T-helper 2 cell (primary cell): ENCODE results near the gene GPR75.
"Not testable (repeated sequence)": the region's sequence is repeated elsewhere in the genome, so short reads cannot be mapped to it uniquely, and the experiment has no call there.

Source experiments
- DNase-seq, 5 experiments: peaks; one replicate each; pipeline versions ENCODE4 v3.0.0 to v3.0.0-alpha.2; 2012 to 2022

The GPR75 gene

GRCh38 chr2:53852532-53852931 is 7.2 kb downstream of the GPR75 start:
- DNase-seq = peak in 1 of 5 experiments; percentile 10

DNA sequence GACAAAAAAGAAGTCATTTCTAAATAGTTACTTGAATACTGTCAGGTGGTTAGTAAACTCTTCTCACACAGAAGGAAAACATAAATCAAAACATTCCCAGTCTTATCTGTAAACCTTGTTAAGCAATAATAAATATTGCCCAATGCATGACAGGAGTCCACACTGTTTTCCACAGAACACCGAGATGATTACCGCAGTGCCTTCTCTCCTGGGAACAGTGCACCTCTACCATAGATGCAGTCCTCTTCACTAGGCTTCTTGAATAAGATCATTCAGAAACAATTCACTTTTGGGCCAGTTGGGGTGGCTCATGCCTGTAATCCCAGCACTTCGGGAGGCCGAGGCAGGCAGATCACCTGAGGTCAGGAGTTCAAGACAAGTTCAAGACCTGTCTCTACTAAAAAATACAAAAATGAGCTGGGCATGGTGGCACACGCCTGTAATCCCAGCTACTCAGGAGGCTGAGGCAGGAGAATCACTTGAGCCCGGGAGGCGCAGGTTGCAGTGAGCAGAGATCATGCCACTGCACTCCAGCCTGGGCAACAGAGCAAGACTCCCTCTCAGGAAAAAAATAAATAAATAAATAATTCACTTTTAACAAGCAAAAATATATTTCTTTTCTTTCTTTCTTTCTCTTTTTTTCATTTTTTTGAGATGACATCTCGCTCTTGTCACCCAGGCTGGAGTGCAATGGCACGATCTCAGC is 8.6 kb downstream of the GPR75 start:
- DNase-seq = not testable (repeated sequence)

- DNase-seq = no peak
Measured at GRCh38 chr2:53848062-53848461, 11.7 kb downstream of the GPR75 start.

DNA sequence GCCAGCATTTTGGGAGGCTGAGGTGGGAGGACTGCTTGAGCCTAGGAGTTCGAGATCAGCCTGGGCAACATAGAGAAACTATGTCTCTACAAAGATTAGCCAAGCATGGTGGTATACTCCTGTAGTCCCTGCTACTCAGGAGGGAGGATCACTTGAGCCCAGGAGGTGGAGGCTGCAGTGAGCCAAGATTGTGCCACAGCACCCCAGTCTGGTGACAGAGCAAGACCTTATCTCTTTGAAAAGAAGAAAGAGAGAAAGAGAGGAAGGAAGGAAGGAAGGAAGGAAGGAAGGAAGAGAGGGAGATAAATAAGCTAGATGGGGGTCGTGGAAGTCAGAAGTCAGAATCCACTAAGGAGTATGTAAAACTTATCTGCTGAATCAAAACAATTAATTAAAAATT is 16.2 kb downstream of the GPR75 start:
- DNase-seq = no peak

DNA sequence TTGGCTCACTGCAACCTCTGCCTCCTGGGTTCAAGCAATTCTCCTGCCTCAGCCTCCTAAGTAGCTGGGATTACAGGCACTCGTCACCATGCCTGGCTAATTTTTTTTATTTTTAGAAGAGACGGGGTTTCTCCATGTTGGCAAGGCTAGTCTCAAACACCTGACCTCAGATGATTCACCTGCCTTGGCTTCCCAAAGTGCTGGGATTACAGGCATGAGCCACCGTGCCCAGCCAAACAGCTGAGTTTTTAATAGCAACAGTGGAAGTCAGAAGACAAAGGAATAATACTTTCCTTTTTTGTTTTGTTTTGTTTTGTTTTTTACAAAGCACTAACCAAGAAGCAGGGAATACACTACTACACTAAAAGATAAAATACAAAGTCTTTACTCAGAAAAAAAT is 16.9 kb downstream of the GPR75 start:
- no peak for DNase-seq

DNA sequence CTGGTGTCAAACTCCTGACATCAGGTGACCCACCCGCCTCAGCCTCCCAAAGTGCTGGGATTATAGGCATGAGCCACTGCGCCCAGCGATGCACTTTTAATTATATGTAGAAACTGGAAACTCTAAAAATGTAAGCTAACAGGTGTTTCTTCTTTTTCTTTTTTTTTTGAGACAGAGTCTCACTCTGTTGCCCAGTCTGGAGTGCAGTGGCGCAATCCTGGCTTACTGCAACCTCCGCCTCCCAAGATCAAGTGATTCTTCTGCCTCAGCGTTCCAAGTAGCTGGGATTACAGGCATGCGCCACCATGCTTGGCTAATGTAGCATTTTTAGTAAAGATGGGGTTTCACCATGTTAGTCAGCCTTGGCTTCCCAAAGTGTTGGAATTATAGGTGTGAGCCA is 18.1 kb downstream of the GPR75 start:
- not testable (repeated sequence) for DNase-seq

GRCh38 chr2:53840580-53840979 is 19.2 kb downstream of the GPR75 start:
- no peak for DNase-seq

GRCh38 chr2:53829980-53830290 is 29.8 kb downstream of the GPR75 start:
- not testable (repeated sequence) for DNase-seq

DNA sequence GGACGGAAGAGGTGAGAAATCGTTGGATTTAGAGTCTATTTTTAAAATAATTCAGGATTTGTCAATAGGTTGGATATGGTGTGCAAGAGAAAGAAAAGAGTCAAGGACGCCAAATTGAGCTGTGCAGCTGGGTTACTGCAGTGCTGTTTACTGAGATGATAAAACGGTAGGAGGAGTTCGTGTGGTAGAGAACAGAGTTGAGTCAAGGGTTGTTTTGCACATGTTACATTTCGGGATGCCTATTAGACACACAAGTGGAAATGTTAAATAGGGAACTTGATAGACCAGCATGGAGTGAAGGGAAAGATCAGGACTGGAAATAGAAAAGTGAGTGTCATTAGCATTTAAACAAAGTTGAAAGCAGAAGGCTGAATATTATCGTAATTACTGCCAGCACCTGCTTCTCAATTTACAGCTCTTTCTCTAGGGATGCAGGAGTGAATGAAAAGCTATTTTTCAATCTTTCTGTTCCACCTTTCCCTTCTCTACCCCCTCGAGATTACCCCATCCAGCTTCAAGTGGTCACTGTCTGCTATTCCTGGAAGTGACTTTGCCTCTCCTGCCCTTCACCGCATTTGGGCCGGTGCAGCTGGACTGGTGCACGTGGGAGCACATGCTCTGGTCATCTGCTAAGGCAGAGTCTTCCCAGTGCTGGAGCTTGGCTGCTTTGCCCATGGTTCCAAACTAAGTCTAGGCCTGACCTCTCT is 30.3 kb downstream of the GPR75 start:
- no peak for DNase-seq

GRCh38 chr2:53828331-53828730 is 31.4 kb downstream of the GPR75 start:
- DNase-seq = no peak

DNA sequence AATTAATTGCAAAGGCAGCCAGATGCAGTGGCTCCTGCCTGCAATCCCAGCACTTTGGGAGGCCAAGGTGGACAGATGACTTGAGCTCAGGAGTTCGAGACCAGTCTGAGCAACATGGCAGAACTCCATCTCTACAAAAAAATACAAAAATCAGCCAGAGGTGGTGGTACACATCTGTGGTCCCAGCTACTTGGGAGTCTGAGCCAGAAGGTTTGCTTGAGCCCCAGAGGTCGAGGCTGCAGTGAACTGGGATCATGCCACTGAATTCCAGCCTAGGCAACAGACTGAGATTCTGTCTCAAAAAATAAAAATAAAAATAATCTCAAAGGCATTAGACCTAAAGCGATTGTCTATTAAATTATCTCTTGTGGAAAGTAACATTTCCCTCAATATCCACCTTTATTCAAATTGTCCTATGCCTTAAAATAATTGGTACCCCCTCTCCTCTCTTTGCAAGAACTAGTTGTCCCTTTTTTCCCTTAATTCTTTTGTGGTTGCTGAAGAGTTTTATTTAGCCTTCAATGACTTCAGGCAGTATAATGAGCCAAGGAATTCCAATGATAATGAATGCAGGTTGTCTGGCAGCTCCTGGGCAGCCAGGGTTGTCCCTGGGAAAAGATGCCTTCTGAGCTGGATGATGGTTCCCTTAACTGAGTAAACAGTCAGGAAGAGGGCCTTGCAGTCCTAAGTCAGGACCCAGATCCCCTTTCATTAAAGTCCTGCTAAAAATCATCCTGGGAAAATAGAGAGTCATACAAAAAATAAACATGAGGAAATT is 32.2 kb downstream of the GPR75 start:
- no peak for DNase-seq

DNA sequence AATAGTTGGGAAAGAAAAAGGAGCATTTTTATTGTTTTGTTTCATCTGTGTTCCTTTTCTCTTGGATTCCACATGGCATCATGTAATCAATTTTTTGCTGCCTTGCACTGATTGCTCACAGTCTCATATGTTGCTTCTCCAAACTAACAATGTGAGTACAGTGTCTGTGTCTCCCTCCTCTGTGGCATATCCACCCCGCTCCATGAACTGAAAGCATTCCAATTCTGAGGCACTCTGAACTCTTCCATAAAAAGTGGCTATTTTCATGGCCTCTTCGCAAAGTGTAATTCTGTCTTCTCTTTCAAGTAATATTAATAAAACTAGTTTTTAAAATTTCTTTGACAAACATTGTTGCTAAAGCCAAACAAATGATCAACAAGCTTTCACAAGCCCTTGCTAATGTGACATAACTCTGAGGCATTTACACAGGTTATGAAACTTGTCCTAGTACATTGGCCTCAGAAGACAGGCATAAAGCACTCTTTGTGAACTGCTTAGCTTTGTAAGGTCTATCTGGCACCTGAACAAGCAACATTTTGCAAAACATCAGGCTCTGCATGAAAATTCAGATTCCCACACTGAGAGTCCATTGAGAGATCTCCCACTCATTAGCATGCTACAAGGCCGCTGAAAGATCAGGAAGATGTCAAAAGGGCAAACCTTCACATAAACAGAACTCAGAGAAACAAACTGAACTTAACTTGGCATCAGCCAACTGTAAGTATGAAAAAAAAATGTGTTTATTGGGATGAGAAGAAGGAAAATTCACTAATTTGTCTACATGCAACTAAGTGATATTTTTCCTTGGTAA is 33.0 kb downstream of the GPR75 start:
- DNase-seq = no peak

DNA sequence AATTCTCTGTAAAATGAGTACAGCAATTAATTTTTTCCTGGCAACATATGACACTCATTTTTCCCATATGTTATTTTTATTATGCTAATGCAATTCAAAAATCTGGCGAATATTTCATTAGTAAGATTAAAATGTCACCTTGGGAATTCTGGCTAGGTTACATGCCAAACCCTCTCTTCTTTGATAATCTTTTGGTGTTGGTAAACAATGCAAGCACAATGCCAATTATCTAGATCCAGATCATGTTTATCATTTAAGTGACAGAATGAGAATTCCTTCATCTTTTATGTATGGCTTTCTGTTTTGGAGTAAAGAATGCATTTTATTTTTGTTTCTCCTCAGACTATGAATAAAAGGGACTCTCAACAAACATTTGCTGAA is 33.7 kb downstream of the GPR75 start:
- no peak for DNase-seq

GRCh38 chr2:53823639-53824038 is 36.1 kb downstream of the GPR75 start:
- DNase-seq = peak in 1 of 5 experiments; percentile 43

DNA sequence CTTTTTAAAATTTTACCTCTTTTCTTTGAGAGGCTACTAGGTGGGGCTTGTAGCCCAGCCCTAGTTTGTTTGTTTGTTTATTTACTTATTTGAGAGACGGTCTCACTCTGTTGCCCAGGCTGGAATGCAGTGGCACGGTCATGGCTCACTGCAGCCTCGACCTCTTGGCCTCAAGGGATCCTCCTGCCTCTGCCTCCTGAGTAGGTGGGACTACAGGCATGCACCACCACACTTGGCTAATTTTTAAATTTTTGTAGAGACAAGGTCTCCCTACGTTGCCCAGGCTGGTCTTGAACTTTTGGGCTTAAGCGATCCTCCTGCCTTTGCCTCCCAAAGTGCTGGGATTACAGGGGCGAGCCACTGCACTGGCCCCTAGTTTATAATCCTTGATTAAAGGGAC is 38.0 kb downstream of the GPR75 start:
- DNase-seq = no peak

DNA sequence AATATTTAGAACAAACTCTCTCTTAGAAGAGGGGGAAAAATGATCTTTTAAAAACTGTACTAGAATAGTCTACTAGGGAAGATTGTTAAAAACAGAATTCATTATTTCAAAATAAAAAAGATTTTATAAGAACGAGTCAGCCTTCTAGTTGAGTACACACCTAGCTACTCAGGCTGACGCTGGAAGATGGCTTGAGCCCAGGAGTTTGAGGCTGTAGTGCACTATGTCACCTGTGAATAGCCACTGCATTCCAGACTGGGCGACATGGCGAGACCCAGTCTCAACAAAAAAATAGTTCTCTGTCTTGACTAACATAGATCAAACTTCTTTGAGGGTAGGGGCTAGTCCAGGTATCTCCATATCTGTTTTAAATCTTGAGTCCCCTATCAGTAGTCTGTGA is 39.1 kb downstream of the GPR75 start:
- DNase-seq = no peak

- DNase-seq = no peak
Measured at GRCh38 chr2:53820048-53820447, 39.7 kb downstream of the GPR75 start.

DNA sequence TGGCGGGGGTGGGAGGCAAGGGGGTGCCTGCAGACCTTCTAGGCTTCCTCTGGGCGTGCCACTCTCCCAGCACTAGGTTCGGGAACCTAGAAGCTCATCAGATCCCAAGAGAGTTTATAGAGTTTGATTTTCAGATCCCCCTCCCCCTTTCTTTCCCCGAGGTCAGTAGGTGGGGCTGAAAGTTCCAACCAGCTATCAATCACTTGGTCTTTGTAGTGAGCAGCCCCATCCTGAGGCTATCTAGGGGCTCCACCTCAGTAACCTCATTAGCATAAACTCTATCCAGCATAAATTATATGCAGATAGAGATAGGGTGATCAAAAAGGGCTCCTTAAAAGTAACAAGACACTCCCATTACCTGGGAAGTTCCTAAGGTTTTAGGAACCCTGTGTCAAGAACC is 40.1 kb downstream of the GPR75 start:
- no peak for DNase-seq

- DNase-seq = no peak
Measured at GRCh38 chr2:53818854-53819435, 40.8 kb downstream of the GPR75 start.

DNA sequence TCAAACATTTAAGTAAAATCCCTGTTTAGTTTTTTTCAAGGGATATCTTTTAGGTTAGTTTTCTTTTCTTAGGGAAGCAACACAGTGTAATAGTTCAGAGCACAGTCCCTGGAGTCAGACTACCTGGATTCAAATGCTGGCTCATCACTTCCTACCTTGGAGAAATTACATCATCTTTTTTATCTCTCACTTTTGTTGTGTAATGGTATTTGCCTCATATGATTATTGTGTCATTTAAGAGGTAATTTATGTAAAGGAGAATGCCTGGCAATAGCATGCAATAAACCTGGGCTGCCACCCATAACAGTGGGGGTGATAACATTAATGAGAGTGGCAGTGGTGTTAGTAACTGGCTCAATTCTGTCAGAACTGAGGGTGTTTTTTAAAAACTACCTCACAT is 46.6 kb downstream of the GPR75 start:
- DNase-seq = no peak

- no peak for DNase-seq
Measured at GRCh38 chr2:53811601-53812000, 48.2 kb downstream of the GPR75 start.
